NB4 (cell line): ENCODE data around the gene GC.
"Not testable (repeated sequence)": the region's sequence is repeated elsewhere in the genome, so short reads cannot be mapped to it uniquely, and the experiment has no call there.

Source experiments
- DNase-seq: peaks from one replicate; pipeline ENCODE4 v3.0.0; 2010; ENCODE audit warnings: low read depth
- H3K4me3 ChIP-seq: one replicate; pipeline ENCODE4 v1.5.1; 2011; ENCODE audit warnings: mild to moderate bottlenecking, low read depth, low read length, moderate library complexity
- CTCF ChIP-seq: IDR thresholded peaks from one replicate; pipeline ENCODE4 v1.5.1; 2012; ENCODE audit warnings: low read depth, low read length
- MAX ChIP-seq: IDR thresholded peaks from 2 replicates; pipeline ENCODE4 v1.6.1; 2011; ENCODE audit warnings: low read depth, low read length
- MYC ChIP-seq: IDR thresholded peaks from 2 replicates; pipeline ENCODE4 v1.6.1; 2011; ENCODE audit warnings: low read depth, low read length
- POLR2A ChIP-seq: IDR thresholded peaks from 2 replicates; pipeline ENCODE4 v1.6.1; 2011; ENCODE audit warnings: mild to moderate bottlenecking; ENCODE audit not compliant: insufficient read length; ENCODE audit errors: extremely low read depth

Gene GC

GRCh38 chr4:71827826-71828225 is 43.9 kb upstream of the GC start:
- no peak overlapping the region for H3K4me3 ChIP-seq
- TF ChIP-seq MAX, result no peak
- no peak for TF ChIP-seq POLR2A
- no peak for TF ChIP-seq CTCF
- no peak for TF ChIP-seq MYC
- no peak for DNase-seq

- TF ChIP-seq MAX (no peak), POLR2A (no peak)
- H3K4me3 ChIP-seq, result no peak overlapping the region
- no peak for DNase-seq
Measured at GRCh38 chr4:71816676-71817303, 32.9 kb upstream of the GC start.

- DNase-seq, result peak; percentile 1
- no peak overlapping the region for H3K4me3 ChIP-seq
- no peak for TF ChIP-seq POLR2A
- TF ChIP-seq MAX, result no peak
- no peak for TF ChIP-seq MYC
- TF ChIP-seq CTCF, result no peak
Measured at GRCh38 chr4:71814433-71814832, 30.6 kb upstream of the GC start.

- H3K4me3 ChIP-seq, DNase-seq: not testable (repeated sequence)
Measured at GRCh38 chr4:71809805-71810204, 25.9 kb upstream of the GC start.

- TF ChIP-seq MYC (no peak), MAX (no peak), CTCF (no peak), POLR2A (no peak)
- DNase-seq, result no peak
- H3K4me3 ChIP-seq, result no peak overlapping the region
Measured at GRCh38 chr4:71807469-71807868, 23.6 kb upstream of the GC start.

- DNase-seq, H3K4me3 ChIP-seq: not testable (repeated sequence)
Measured at GRCh38 chr4:71805230-71805629, 21.4 kb upstream of the GC start.

- DNase-seq, H3K4me3 ChIP-seq: not testable (repeated sequence)
Measured at GRCh38 chr4:71804017-71804697, 20.3 kb upstream of the GC start.

- no peak for DNase-seq
- TF ChIP-seq MYC, result no peak
- TF ChIP-seq CTCF, result no peak
- no peak for TF ChIP-seq POLR2A
- TF ChIP-seq MAX, result no peak
- no peak overlapping the region for H3K4me3 ChIP-seq
Measured at GRCh38 chr4:71785959-71786358, 2.1 kb upstream of the GC start.
